GM21825 (cell line): Measurements from ENCODE around the gene TSPAN31.

Experiments
- ATAC-seq: cut with Tn5 transposase; IDR thresholded peaks from one replicate; pipeline ENCODE4 v1.9.1; 2021; ENCODE audit warnings: mild to moderate bottlenecking, moderate library complexity; ENCODE audit not compliant: unreplicated experiment

TSPAN31 gene

GRCh38 chr12:57782243-57782607 is 37.4 kb downstream of the TSPAN31 start:
- no peak for ATAC-seq

GRCh38 chr12:57782608-57783465 is 38.0 kb downstream of the TSPAN31 start, which contains the start of gene TSFM:
Gene TSFM, plus strand, starts transcription at chr12:57782787. Its CDS starts 15 bp downstream, at chr12:57782802.
- peak; percentile 86 for ATAC-seq

GRCh38 chr12:57783466-57783801 is 38.6 kb downstream of the TSPAN31 start:
- ATAC-seq, result no peak

- no peak for ATAC-seq
Observed at GRCh38 chr12:57783861-57784260, 39.0 kb downstream of the TSPAN31 start.

- no peak for ATAC-seq
Observed at GRCh38 chr12:57793920-57794319, 49.1 kb downstream of the TSPAN31 start.

GRCh38 chr12:57795354-57795753 is 50.5 kb downstream of the TSPAN31 start:
- ATAC-seq, result no peak

- no peak for ATAC-seq
Observed at GRCh38 chr12:57796996-57797395, 52.2 kb downstream of the TSPAN31 start.

- no peak for ATAC-seq
Observed at GRCh38 chr12:57797933-57798332, 53.1 kb downstream of the TSPAN31 start.
